Subcutaneous abdominal adipose tissue (tissue), 5 donors: ENCODE results near the gene FMNL1.

Source experiments
- H3K27ac ChIP-seq: one replicate; pipeline ENCODE4 v1.7.0; 2013; ENCODE audit warnings: low read depth, mild to moderate bottlenecking, inconsistent platforms, low read length, moderate library complexity
- H3K27me3 ChIP-seq, 5 donors: one replicate each; pipeline ENCODE4 v1.7.0; 2013; ENCODE audit warnings: low read length in 5 of 5, inconsistent platforms in 1 of 5; ENCODE audit not compliant: control insufficient read depth in 5 of 5, insufficient read depth in 4 of 5
- H3K36me3 ChIP-seq, 5 donors: one replicate each; pipeline ENCODE4 v1.7.0; 2013; ENCODE audit warnings: low read length in 5 of 5; ENCODE audit not compliant: control insufficient read depth in 5 of 5, insufficient read depth in 5 of 5
- H3K4me1 ChIP-seq, 5 donors: one replicate each; pipeline ENCODE4 v1.7.0; 2013; ENCODE audit warnings: low read length in 5 of 5, mild to moderate bottlenecking in 3 of 5, moderate library complexity in 1 of 5; ENCODE audit not compliant: control insufficient read depth in 5 of 5, insufficient read depth in 5 of 5
- H3K4me3 ChIP-seq, 5 donors: one replicate each; pipeline ENCODE4 v1.7.0; 2013; ENCODE audit warnings: low read length in 5 of 5, low read depth in 1 of 5
- H3K9ac ChIP-seq, 5 donors: one replicate each; pipeline ENCODE4 v1.7.0; 2013; ENCODE audit warnings: low read length in 5 of 5, mild to moderate bottlenecking in 4 of 5, moderate library complexity in 3 of 5
- H3K9me3 ChIP-seq, 5 donors: one replicate each; pipeline ENCODE4 v1.7.0; 2013; ENCODE audit warnings: low read length in 5 of 5; ENCODE audit not compliant: control insufficient read depth in 5 of 5
- donor health status: healthy.
- donor health status: healthy.
- donor health status: healthy.
- donor health status: healthy.
- donor health status: healthy.

The FMNL1 gene

GRCh38 chr17:45221081-45222013 is at the start of gene FMNL1:
Gene FMNL1, plus strand, starts transcription at chr17:45221885. Its CDS starts 240 bp downstream, at chr17:45222125.
- Histone ChIP-seq H3K27me3 (no peaks in the 10 kb centered on the region), H3K36me3 (no peaks in the 10 kb centered on the region), H3K9ac (peak within 1 kb of the TSS in 4 of 5 donors; percentile 22 to 75 (median 66)), H3K4me3 (peak within 1 kb of the TSS; percentile 58 to 77 (median 69)), H3K27ac (peak within 1 kb of the TSS; percentile 50), H3K9me3 (no peaks in the 10 kb centered on the region), H3K4me1 (peaks cover 8 to 69% (median 54%) of the 10 kb centered on the region in 5 donors)

- peak overlapping the region; percentile 67 to 87 (median 75) for H3K9ac ChIP-seq
- H3K36me3 ChIP-seq, result peaks cover 0 to 14% (median 5%) of the 10 kb centered on the region in 5 donors
- H3K27me3 ChIP-seq, result no peaks in the 10 kb centered on the region
- H3K4me1 ChIP-seq, result peaks cover 6 to 42% (median 38%) of the 10 kb centered on the region in 5 donors
- H3K27ac ChIP-seq, result peak overlapping the region; percentile 95
- no peaks in the 10 kb centered on the region for H3K9me3 ChIP-seq
- H3K4me3 ChIP-seq, result peak overlapping the region; percentile 50 to 89 (median 68)
Measured at GRCh38 chr17:45172232-45172540, 49.5 kb upstream of the FMNL1 start.

GRCh38 chr17:45172541-45173286 is 49.0 kb upstream of the FMNL1 start:
- Histone ChIP-seq H3K9ac (peak overlapping the region; percentile 67 to 87 (median 75)), H3K36me3 (peaks cover 0 to 14% (median 5%) of the 10 kb centered on the region in 5 donors), H3K4me1 (peaks cover 6 to 42% (median 38%) of the 10 kb centered on the region in 5 donors), H3K4me3 (peak overlapping the region; percentile 50 to 89 (median 68)), H3K27ac (peak overlapping the region; percentile 95), H3K9me3 (no peaks in the 10 kb centered on the region), H3K27me3 (no peaks in the 10 kb centered on the region)

DNA sequence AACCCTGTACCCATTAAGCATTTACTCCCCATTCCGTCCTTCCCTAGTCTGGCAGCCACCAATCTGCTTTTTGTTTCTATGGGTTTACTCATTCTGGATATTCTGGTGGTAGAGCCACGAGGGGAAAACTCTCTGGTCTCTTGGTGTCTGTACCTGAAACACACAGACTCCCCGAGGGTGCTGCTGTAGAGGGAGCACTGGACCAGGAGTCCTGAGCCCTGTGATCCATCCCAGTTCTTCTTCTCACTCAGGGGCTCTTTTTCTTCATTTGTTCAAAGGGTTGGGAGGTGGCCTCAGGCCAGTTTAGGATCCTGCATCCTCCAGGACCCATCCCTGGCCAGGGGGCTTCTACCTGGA is 45.9 kb upstream of the FMNL1 start:
- no peaks in the 10 kb centered on the region for H3K36me3 ChIP-seq
- no peak overlapping the region for H3K4me3 ChIP-seq
- H3K27ac ChIP-seq, result peak overlapping the region; percentile 41
- H3K9me3 ChIP-seq, result no peaks in the 10 kb centered on the region
- peaks cover 5 to 36% (median 32%) of the 10 kb centered on the region in 5 donors for H3K4me1 ChIP-seq
- H3K9ac ChIP-seq, result no peak overlapping the region
- H3K27me3 ChIP-seq, result no peaks in the 10 kb centered on the region

GRCh38 chr17:45177563-45177962 is 44.1 kb upstream of the FMNL1 start:
- Histone ChIP-seq H3K4me3 (no peak overlapping the region), H3K4me1 (peaks cover 0 to 21% (median 18%) of the 10 kb centered on the region in 5 donors), H3K27ac (no peak overlapping the region), H3K9me3 (no peaks in the 10 kb centered on the region), H3K27me3 (no peaks in the 10 kb centered on the region), H3K36me3 (no peaks in the 10 kb centered on the region), H3K9ac (no peak overlapping the region)

GRCh38 chr17:45184144-45184543 is 37.5 kb upstream of the FMNL1 start:
- Histone ChIP-seq H3K4me3 (no peak overlapping the region), H3K27ac (no peak overlapping the region), H3K4me1 (peaks cover 0 to 8% (median 7%) of the 10 kb centered on the region in 5 donors), H3K9ac (no peak overlapping the region), H3K27me3 (no peaks in the 10 kb centered on the region), H3K36me3 (no peaks in the 10 kb centered on the region), H3K9me3 (no peaks in the 10 kb centered on the region)

DNA sequence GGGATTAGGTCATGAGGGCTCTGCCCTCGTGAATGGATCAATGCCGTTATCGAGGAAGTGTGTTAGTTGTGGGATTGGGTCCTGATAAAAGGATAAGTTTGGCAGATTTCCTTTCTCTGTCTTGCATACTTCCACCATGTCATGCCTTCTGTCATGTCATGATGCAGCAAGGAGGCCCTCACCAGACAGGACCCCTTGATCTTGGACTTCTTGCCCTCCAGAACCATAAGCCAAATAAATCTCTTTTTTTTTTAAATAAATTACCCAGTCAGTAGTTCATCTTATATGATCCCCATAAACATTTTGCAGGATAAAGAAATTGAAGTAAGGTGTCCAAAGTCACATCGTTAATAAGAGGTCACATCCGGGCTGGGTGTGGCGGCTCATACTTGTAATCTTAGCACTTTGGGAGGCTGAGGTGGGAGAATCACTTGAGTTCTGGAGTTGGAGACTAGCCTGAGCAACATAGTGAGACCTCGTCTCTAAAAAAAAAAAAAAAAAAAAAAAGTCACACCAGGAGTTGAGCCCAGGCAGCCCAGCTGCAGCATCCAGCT is 34.8 kb upstream of the FMNL1 start:
- Histone ChIP-seq H3K27me3 (no peaks in the 10 kb centered on the region), H3K9me3 (no peaks in the 10 kb centered on the region), H3K27ac (no peak overlapping the region), H3K4me3 (no peak overlapping the region), H3K9ac (no peak overlapping the region), H3K4me1 (peaks cover 0 to 8% (median 7%) of the 10 kb centered on the region in 5 donors), H3K36me3 (no peaks in the 10 kb centered on the region)

GRCh38 chr17:45189009-45189408 is 32.7 kb upstream of the FMNL1 start:
- Histone ChIP-seq H3K4me1 (peaks cover 0 to 2% (median 0%) of the 10 kb centered on the region in 5 donors), H3K27ac (no peak overlapping the region), H3K27me3 (no peaks in the 10 kb centered on the region), H3K9me3 (no peaks in the 10 kb centered on the region), H3K9ac (no peak overlapping the region), H3K4me3 (no peak overlapping the region), H3K36me3 (no peaks in the 10 kb centered on the region)

DNA sequence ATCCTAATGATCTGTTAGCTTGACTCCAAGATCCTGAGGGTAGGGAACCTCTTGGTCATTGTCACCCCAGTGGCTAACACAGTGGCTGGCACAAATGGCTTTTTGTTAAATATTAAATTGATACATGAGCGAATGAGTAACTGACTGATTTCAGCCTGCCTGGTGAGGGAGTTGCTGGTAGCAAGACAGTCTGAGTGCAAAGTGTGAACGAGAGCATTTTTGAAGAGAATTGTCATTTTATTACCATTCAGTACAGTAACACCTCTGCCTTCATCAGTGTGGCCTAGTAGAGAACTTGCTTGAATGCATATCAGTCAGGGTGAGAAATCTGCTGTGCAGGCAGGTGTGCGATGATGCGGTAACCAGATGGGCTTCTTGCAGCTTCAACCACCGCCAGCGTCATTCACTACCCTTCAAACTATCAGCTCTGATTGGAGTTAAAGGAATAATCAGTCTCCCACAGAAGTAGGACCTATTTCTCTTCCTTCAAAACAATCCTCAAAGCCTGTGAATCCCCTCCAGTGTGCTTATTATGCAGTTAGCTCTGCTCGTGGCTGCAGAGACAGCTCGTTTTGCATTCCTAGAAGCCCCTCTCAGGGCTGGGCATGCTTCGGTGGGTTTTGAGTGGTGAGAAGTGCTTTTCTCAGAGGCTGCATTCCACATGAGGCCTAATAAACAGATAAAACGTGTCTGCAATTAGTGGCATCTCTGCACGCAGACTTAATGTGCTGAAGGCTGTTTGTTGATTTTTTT is 31.0 kb upstream of the FMNL1 start:
- H3K36me3 ChIP-seq, result no peaks in the 10 kb centered on the region
- H3K27me3 ChIP-seq, result no peaks in the 10 kb centered on the region
- no peaks in the 10 kb centered on the region for H3K9me3 ChIP-seq
- no peak overlapping the region for H3K4me3 ChIP-seq
- H3K9ac ChIP-seq, result no peak overlapping the region
- peaks cover 0 to 2% (median 0%) of the 10 kb centered on the region in 5 donors for H3K4me1 ChIP-seq
- no peak overlapping the region for H3K27ac ChIP-seq
